NB4 (cell line): ENCODE data around the gene CTSO.

Source experiments
- CTCF ChIP-seq: IDR thresholded peaks from one replicate; pipeline ENCODE4 v1.5.1; 2012; ENCODE audit warnings: low read depth, low read length
- MYC ChIP-seq: IDR thresholded peaks from 2 replicates; pipeline ENCODE4 v1.6.1; 2011; ENCODE audit warnings: low read depth, low read length
- POLR2A ChIP-seq: IDR thresholded peaks from 2 replicates; pipeline ENCODE4 v1.6.1; 2011; ENCODE audit warnings: mild to moderate bottlenecking; ENCODE audit not compliant: insufficient read length; ENCODE audit errors: extremely low read depth

- no peak for TF ChIP-seq MYC
- TF ChIP-seq CTCF = no peak
- no peak for TF ChIP-seq POLR2A
Observed at GRCh38 chr4:155891058-155891457, 62.6 kb downstream of the CTSO start.
